ENCODE measurements around the gene CXorf65.

CXorf65 gene

DNA sequence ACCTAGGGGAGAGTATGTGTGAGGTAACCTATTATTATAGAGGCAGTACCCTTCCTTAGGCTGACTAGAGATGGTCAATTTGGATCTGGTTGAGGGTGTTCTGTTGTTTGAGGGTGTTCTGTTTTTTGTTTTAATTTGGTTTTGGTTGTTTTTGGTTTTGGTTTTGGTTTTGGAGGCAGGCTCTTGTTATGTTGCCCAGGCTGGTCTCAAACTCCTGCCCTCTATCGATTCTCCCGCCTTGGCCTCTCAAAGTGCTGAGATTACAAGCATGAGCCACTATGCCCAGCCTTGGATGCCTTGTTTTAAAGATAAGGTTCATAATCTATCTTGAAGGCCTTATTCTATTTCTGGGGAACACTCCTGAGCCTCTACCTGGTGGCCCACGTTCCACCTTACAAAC, 912 bp downstream of the CXorf65 start:
- no peak for DNase-seq

DNA sequence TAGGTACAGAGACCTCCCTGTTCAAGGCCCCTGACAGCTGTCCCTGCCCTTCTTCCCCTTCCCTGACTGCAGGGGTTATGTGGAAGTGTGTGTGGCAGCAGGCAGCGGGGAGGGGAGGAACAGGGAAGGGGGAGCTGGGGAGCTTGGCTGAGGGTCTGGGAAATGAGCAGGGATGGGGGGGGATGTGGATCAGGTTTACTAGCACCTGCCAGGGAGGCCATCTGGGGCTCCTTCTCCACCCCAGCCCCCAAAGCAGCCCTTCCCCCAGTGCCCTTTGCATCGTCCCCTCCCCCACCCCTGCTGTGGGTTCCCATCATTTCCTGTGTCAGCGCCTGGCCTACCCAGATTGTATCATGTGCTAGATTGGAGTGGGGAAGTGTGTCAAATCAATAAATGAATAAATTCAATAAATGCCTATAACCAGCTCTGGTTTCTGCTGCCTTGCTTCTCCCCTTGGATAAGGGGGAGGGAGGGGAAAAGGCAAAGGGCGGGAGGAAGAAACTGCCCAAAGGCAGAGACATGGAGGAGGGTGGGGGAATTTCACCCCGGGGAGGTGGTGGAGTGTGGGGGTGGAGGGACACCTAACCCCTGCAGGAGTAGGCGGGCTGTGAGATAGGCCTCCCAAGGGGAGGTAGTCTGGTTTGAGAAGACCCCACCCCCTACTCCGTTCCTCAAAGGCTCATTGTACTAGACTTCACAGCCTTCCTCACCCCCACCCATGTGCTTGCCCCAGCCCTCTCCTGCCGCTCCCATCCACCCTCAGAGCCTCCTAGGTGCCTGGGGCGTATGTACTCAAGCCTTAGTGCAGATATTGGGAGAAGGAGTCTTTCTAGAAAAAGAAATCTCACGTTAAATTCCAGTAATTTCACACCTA, 3.2 kb downstream of the CXorf65 start:
- DNase-seq, result peak; percentile 85

- DNase-seq, result no peak
Observed at GRCh38 chrX:71102292-71102691, 4.2 kb downstream of the CXorf65 start.

- DNase-seq, result no peak
Observed at GRCh38 chrX:71100581-71101505, 5.7 kb downstream of the CXorf65 start.

DNA sequence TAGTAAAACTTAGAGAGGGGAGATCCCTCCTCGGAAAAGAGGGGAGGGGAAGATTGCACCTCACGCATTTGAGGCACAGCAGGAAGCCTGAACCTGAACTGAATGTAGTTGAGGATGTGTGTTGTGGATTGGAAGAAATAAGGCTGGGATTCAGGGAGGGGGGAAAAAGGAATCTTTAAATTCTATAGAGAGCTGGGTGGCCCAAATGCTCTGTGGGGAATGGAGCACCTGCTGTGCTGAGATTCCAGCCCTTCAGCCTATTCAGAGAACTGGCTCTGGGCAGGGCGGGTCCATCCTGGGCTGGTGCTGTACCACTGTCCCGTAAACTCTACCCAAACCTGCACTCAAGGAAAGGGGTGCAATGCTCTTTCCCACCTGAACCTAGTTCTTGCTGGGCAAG, 6.8 kb downstream of the CXorf65 start:
- no peak for DNase-seq

DNA sequence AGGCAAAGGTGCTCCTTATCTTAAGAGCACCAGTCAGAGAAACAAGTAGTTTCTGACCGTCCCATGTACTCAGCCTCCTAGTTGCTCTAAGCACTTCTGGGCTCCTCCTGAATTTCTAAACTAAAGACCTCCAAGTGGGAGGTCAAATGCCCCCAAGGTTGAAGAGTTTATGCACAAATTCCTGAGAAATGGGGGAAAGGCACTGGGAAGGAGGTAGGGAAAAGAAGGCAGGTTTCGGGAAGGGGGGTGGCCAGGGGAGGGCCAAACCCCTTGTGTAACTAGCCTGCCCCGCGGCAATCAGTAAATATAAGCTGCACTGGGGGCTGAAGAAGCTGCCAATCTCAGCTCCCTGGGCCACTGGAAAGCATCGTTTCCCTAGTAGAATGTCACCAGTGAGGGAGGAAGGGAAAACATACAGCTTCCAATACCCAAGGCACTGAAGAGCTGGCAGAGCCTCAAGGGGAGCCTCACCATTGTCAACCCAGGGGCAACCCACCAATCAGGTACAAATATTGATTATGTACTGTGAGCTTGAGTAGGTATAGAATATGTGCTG, 7.5 kb downstream of the CXorf65 start:
- DNase-seq, result no peak

DNA sequence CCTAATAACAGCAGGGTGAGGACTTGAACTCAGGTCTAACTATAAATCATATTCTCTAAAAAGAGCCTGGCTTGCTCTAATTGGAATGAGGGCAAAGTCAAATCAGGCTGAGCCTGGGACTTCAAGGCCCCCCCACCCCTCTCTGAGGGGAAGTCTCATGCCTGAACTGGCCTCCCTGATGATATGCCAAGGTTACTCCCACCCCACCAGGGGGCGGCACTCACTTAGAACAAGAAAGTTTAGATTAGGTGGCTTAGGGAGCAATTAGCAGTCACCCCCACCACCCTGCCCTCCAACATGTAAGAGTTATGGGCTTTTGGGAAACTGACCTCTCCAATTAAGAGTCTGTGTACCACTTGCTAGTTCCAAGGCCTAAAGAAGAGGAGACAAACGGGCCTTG, 8.2 kb downstream of the CXorf65 start:
- DNase-seq, result peak; percentile 73

- DNase-seq, result no peak
Observed at GRCh38 chrX:71096760-71097032, 9.8 kb downstream of the CXorf65 start.

DNA sequence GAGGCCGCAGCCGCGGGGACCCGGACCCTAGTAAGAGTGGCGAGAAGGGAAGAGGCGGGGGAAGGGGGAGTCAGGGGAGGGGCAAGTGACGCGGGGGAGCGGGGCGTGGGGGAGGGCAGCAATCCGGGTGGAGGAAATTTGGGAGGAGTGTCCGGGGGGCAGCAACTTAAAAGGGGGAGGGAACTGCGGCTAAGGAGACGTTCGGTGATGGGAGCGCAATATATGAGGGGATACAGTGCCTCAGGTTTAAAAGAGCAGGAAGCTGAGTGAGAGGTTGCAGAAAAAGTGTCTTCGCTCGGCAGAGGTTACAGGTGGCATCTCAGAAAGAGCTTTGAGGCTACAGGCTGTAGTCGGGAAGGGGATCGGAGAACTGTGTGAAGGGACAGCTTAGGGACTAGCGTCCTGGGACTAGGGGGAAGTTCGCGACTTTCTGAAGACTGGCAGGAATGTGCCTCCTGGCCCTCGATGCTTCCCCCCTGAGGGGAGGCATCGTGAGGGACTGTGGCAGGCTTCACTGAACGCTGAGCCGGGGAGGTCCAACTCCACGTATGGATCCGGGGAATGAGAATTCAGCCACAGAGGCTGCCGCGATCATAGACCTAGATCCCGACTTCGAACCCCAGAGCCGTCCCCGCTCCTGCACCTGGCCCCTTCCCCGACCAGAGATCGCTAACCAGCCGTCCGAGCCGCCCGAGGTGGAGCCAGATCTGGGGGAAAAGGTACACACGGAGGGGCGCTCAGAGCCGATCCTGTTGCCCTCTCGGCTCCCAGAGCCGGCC, 10.4 kb downstream of the CXorf65 start:
- DNase-seq, result peak; percentile 58

DNA sequence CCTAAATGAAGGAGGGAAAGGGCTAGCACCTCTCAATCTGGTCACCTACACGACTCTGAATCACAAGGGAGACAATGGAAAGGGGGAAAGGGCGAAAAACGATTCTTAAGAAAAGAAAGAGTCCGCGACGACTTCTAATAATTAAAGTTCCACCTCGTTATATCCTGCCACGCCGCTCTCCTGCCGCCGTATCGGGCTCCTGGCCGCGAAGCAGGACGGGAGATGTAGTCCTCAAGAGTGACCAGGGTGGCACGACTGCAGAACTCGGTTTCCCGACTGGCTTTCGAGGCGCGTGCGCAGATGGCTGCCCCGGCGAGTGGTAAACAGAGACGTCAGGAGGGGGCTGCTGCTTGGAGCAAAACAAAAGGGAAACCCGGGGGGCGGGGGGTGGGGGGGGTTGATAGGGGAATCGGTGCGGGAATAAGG, 11.0 kb downstream of the CXorf65 start, which contains the start of gene FOXO4:
TSS of gene FOXO4 (plus strand) at position 297 of the 426 bp plus-strand sequence. CDS start 678 bp downstream, outside the sequence.
- DNase-seq, result peak; percentile 79

- no peak for DNase-seq
Observed at GRCh38 chrX:71095033-71095432, 11.5 kb downstream of the CXorf65 start.

GRCh38 chrX:71091263-71091662, 15.3 kb downstream of the CXorf65 start:
- no peak for DNase-seq

DNA sequence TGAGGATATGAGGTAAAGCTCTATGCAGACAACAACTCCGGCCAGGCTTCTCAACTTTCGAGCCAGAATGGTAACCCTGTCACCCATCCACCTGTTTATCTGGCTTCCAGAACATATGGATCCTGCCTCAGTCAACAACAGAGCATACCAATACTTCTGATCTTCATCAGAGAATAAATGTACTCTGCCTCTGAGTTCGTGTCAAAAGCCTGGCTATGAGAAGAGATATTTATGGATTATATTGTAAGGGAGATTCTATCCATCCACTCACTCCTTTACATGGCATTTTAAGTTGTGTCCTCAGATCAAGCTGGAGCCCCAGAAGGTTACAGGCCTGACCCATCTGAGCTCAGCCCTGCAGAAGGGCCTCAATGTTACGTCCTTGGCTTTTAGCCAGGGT, 20.6 kb downstream of the CXorf65 start:
- no peak for DNase-seq

- no peak for DNase-seq
Observed at GRCh38 chrX:71082822-71083221, 23.7 kb downstream of the CXorf65 start.

DNA sequence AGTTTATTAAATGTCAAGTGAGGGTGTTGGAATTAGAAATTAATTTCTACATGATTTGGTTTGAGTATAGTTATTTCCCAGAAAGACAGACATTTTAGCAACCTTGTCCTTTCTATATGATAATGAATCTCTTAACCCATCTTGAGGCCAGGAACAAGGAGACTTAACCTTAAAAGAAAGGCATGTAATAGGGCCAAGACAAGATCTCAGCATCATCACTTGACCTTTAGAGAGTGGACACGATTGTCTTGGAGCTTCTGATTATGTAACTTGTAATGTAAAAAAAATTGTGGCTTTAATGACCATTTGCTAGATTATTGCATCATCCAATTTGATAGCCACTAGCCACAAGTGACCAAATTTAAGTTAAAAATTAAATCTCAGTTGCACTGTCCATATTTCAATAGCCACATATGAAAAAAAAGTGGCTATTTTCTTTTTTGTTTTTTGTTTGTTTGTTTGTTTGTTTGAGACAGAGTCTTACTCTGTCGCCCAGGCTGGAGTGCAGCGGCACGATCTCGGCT, 24.4 kb downstream of the CXorf65 start:
- no peak for DNase-seq

DNA sequence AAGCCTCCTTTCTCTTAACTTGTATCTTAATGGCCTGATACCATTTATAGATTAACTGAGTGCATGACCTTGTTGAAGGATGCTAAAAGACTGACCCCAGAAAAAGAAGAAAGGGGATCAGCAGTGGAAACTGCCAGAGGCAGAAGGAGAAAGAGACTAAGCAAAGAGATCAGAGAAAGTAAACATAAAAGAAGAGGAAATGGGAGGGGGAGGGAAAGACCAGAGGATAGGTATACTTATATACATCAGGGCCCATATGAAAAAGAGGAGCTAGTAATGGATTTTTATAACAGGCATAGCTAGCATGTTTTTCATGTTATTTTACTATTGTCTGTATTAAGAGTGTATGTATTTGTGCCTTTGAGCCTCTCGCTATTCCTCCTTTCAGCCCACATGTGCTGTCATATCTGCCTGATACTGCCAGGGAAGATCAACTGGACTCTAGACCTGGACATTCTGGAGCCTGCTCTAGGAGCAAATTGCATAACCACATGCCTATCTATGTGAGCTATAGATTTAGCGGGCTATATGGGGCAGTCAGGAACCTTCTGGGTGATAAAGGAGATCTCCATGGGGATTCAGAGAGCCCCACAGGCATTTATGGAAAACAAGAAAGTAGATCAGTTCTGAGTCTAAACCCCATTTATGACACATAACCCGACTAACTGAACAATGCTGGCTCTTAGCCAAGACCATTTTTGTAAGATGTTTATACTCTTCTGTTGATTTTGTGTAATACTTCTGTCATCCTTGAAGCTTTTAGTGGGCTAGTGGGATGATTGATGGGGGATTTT, 25.0 kb downstream of the CXorf65 start:
- DNase-seq, result no peak

DNA sequence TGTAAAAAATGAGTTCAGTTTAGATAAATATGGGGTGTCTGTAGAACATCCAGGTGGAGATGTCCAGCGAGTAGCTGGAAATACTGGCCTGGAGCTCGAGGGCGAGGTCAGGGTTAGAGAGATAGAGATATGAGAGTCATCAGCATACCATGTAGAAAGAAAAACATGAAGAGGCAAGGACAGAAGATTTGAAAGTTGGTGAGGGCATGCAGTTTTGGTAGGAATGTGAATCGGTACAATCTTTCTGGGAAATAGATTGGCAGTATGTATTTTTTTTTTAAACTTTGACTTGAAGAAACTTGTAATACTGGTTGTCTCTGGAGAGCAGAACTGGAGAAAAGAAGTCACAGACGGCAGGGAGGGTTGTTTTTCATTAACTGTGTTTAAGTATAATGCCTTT, 36.0 kb downstream of the CXorf65 start:
- DNase-seq, result no peak

DNA sequence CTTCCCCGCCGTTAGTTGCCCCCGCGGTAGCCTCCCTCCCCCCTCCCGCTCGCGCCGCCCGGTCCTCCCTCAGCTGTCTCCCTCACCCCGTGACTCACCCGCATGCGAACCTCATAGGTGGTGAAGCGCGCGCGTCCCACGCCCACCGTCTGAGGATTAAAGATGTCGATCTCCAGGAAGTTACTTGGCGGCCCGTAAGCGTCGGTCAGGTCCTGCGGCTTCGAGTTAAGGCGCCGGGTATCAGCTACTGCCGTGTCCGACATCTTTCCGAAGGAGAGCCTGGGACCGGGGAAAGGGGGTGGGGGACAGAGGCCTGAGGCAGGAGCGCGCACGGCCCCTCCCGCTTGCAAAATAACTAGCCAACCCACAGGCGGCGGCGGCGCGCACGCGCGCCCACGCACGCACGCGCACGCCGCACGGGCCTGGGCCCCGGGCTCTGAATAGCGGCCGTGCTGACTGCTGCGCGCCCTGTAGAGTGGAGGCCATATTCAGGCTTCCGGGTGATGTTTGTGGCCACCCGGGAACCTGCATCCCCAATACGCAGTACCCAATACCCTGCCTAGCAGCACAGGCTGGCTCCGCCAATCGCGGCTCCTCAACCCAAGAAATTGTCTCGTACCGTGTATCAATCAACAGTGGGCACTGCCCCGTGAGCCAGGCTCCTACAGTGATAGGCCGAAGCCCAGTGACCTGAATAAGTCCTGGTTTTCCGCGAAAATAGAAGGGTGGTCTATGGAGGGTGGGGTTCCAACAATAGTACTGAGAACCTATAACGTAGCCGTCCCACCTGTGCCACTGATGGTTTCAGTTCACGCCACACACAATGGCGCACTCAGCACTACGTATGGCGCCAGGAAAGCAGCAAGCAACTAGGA, 38.3 kb downstream of the CXorf65 start, which contains the start of gene SNX12:
TSS of gene SNX12 (minus strand) at position 291 of the 875 bp plus-strand sequence. CDS start at position 263, 28 bp downstream.
- peak; percentile 89 for DNase-seq

- DNase-seq, result no peak
Observed at GRCh38 chrX:71067712-71068043, 38.9 kb downstream of the CXorf65 start.

GRCh38 chrX:71067089-71067488, 39.5 kb downstream of the CXorf65 start:
- no peak for DNase-seq

GRCh38 chrX:71060127-71060526, 46.4 kb downstream of the CXorf65 start:
- DNase-seq, result no peak

Measured in GDM1 (cell line).